Tibial artery (tissue), 4 donors: ENCODE results near the gene OR6C75.

Source experiments
- DNase-seq, 2 donors: peaks; one replicate each; pipeline ENCODE4 v3.0.0-alpha.2; 2019
- H3K27ac ChIP-seq, 2 donors: fragments of 200-600 bp; sonication (generic) in 1 of 2; 1 replicate in 1 of 2; 2 replicates in 1 of 2; pipeline ENCODE4 v1.5.1; 2018 to 2019; ENCODE audit warnings: mild to moderate bottlenecking in 1 of 2
- H3K27me3 ChIP-seq, 2 donors: fragments of 200-600 bp; sonication (generic) in 1 of 2; one replicate each; pipeline versions ENCODE4 v1.5.1 to v1.6.0; 2016 to 2019
- H3K36me3 ChIP-seq, 3 donors: fragments of 200-600 bp; sonication (generic) in 2 of 3; one replicate each; pipeline ENCODE4 v1.5.1; 2016 to 2019; ENCODE audit warnings: mild to moderate bottlenecking in 2 of 3
- H3K4me1 ChIP-seq, 4 donors: fragments of 200-600 bp; sonication (generic) in 2 of 4; 1 replicate in 3 of 4; 2 replicates in 1 of 4; pipeline ENCODE4 v1.5.1; 2016 to 2019
- H3K4me3 ChIP-seq, 2 donors: fragments of 200-600 bp; sonication (generic) in 1 of 2; 1 replicate in 1 of 2; 2 replicates in 1 of 2; pipeline ENCODE4 v1.5.1; 2018 to 2019; ENCODE audit warnings: mild to moderate bottlenecking in 2 of 2
- H3K9me3 ChIP-seq, 3 donors: fragments of 200-600 bp; sonication (generic) in 1 of 3; one replicate each; pipeline ENCODE4 v1.5.1; 2016 to 2019
- intact Hi-C: fragments of 100-400 bp; cut with DNase I; formaldehyde crosslinking; loops from one replicate; pipeline ENCODE4 v1.15.0; 2023; ENCODE audit warnings: low total_unique reads
- TF ChIP-seq, protein P1 (sequence below), 2 experiments: fragments of 200-600 bp in 1 of 2; fragments of 450-650 bp in 1 of 2; IDR thresholded peaks; one replicate each; pipeline ENCODE4 v1.5.1; 2017 to 2019; ENCODE audit warnings: antibody characterized with exemption in 2 of 2, mild to moderate bottlenecking in 1 of 2, moderate library complexity in 1 of 2

The OR6C75 gene

GRCh38 chr12:55365086-55365485 lies 2.3 kb downstream of the OR6C75 start:
- TF ChIP-seq, protein P1, sequence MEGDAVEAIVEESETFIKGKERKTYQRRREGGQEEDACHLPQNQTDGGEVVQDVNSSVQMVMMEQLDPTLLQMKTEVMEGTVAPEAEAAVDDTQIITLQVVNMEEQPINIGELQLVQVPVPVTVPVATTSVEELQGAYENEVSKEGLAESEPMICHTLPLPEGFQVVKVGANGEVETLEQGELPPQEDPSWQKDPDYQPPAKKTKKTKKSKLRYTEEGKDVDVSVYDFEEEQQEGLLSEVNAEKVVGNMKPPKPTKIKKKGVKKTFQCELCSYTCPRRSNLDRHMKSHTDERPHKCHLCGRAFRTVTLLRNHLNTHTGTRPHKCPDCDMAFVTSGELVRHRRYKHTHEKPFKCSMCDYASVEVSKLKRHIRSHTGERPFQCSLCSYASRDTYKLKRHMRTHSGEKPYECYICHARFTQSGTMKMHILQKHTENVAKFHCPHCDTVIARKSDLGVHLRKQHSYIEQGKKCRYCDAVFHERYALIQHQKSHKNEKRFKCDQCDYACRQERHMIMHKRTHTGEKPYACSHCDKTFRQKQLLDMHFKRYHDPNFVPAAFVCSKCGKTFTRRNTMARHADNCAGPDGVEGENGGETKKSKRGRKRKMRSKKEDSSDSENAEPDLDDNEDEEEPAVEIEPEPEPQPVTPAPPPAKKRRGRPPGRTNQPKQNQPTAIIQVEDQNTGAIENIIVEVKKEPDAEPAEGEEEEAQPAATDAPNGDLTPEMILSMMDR (IDR thresholded peaks at IDR 0.05): no peak

DNA sequence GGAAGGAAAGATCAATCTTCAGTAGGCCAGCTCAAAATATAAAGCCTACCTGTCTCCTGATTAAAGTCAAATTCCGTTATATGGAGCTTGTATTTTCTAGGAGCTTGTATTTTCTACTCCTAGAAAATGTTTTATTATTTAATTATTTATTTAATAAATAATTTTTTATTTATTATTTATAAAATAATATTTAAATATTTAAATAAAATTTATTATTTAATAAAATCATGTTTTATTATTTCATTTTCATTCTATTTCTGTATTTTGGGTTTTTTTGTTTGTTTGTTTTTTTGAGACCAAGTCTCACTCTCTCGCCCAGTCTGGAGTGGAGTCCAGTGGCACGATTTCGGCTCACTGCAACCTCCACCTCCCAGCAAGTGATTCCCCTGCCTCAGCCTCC lies 9.7 kb downstream of the OR6C75 start:
- intact Hi-C loops: no loop called here
- DNase-seq: no peak
- H3K27me3 ChIP-seq: no peaks in the 10 kb centered on the region
- H3K36me3 ChIP-seq: no peaks in the 10 kb centered on the region
- no peak overlapping the region for H3K4me3 ChIP-seq
- TF ChIP-seq, protein P1 (IDR thresholded peaks at IDR 0.05): no peak
- no peak overlapping the region for H3K27ac ChIP-seq
- H3K9me3 ChIP-seq: no peaks in the 10 kb centered on the region
- H3K4me1 ChIP-seq: no peaks in the 10 kb centered on the region

More at GRCh38 chr12:55365086-55365485, 2.3 kb downstream of the OR6C75 start:
- Histone ChIP-seq H3K27ac (no peak overlapping the region), H3K27me3 (no peaks in the 10 kb centered on the region), H3K9me3 (no peaks in the 10 kb centered on the region), H3K4me1 (no peaks in the 10 kb centered on the region), H3K36me3 (no peaks in the 10 kb centered on the region), H3K4me3 (no peak overlapping the region)
- DNase-seq: no peak
- intact Hi-C loops: no loop called here

- intact Hi-C loops: no loop called here
- H3K27ac ChIP-seq: no peak overlapping the region
Observed at GRCh38 chr12:55385891-55386290, 23.1 kb downstream of the OR6C75 start.

DNA sequence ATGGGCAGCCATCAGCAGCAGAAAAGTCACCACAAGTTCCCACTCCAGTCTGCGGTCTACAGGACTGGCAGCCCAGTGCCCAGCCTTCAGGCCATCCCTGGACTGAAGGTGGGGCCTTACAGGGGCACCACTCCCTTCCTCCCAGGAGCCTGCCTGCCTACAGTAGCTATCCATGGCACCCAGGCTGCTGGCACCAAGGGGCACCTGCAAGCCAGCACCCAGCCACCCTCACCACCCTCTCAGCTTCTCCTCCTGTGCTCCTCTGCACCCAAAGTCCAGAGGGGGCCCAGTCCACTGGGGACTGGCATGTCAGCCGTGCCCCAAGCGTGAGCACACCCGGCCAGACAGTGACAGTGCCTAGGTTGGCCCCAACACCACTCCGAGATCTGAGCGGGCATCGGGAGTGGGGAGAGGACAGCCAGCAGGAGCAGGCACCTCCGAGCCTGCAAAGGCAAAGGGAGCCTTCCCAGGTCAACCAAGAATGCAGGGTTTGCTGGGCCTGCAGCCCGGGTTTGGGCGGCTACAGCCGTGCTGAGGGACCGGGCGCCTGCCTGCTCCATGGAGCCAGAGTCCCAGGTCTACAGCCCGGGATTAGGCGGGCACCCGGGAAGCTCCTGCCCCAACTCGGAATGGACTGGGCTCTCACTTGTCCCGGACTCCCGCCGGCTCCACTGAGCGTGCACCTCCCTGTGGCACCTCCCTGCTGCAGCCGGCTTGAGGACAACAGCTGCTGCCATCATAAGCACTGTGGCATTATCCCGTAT lies 29.4 kb downstream of the OR6C75 start:
- DNase-seq: no peak
- Histone ChIP-seq H3K4me3 (no peak overlapping the region), H3K36me3 (no peaks in the 10 kb centered on the region), H3K27ac (no peak overlapping the region), H3K27me3 (no peaks in the 10 kb centered on the region), H3K9me3 (no peaks in the 10 kb centered on the region), H3K4me1 (no peaks in the 10 kb centered on the region)
- TF ChIP-seq, protein P1 (IDR thresholded peaks at IDR 0.05): no peak
- intact Hi-C loops: no loop called here

More at GRCh38 chr12:55385891-55386290, 23.1 kb downstream of the OR6C75 start:
- Histone ChIP-seq H3K4me3 (no peak overlapping the region), H3K9me3 (no peaks in the 10 kb centered on the region), H3K4me1 (no peaks in the 10 kb centered on the region), H3K27me3 (no peaks in the 10 kb centered on the region), H3K36me3 (no peaks in the 10 kb centered on the region)
- TF ChIP-seq, protein P1 (IDR thresholded peaks at IDR 0.05): no peak
- no peak for DNase-seq

DNA sequence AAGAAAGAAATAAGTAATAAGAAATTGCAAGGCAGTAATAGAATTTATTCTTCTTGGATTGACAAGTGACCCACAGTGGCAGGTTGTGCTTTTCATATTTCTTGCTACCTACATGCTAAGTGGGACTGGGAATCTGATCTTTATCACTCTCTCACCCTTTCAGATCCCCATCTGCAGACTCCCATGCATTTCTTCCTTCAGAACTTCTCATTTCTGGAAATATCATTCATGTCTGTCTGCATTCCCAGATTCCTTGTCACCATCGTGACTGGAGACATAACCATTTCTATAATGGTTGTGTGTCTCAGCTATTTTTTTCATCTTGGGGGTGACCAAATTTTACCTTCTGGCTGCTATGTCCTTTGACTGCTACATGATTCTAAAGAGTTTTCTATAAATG lies 33.6 kb downstream of the OR6C75 start:
- Histone ChIP-seq H3K27ac (no peak overlapping the region), H3K36me3 (no peaks in the 10 kb centered on the region), H3K4me1 (no peaks in the 10 kb centered on the region), H3K9me3 (no peaks in the 10 kb centered on the region), H3K27me3 (no peaks in the 10 kb centered on the region), H3K4me3 (no peak overlapping the region)
- TF ChIP-seq, protein P1 (IDR thresholded peaks at IDR 0.05): no peak
- intact Hi-C loops: no loop called here
- no peak for DNase-seq
